ENCODE data around the gene MYO15B.

GRCh38 chr17:75630071-75630917 is 42.7 kb downstream of the MYO15B start:
- TF ChIP-seq, protein P1, sequence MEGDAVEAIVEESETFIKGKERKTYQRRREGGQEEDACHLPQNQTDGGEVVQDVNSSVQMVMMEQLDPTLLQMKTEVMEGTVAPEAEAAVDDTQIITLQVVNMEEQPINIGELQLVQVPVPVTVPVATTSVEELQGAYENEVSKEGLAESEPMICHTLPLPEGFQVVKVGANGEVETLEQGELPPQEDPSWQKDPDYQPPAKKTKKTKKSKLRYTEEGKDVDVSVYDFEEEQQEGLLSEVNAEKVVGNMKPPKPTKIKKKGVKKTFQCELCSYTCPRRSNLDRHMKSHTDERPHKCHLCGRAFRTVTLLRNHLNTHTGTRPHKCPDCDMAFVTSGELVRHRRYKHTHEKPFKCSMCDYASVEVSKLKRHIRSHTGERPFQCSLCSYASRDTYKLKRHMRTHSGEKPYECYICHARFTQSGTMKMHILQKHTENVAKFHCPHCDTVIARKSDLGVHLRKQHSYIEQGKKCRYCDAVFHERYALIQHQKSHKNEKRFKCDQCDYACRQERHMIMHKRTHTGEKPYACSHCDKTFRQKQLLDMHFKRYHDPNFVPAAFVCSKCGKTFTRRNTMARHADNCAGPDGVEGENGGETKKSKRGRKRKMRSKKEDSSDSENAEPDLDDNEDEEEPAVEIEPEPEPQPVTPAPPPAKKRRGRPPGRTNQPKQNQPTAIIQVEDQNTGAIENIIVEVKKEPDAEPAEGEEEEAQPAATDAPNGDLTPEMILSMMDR (IDR thresholded peaks at IDR 0.05; ENCODE audit: extremely low read depth in 1 of 2, insufficient read depth in 1 of 2, low read depth in 1 of 2, low read length in 2 of 2): no peak
- TF ChIP-seq FOS (IDR thresholded peaks at IDR 0.05; ENCODE audit: borderline replicate concordance, insufficient read depth, low read length) (no peak), EZH2 (IDR thresholded peaks at IDR 0.05; ENCODE audit: borderline replicate concordance, low read depth, low read length, severe bottlenecking) (no peak)
